ENCODE measurements around the gene DCANP1.

Gene DCANP1

DNA sequence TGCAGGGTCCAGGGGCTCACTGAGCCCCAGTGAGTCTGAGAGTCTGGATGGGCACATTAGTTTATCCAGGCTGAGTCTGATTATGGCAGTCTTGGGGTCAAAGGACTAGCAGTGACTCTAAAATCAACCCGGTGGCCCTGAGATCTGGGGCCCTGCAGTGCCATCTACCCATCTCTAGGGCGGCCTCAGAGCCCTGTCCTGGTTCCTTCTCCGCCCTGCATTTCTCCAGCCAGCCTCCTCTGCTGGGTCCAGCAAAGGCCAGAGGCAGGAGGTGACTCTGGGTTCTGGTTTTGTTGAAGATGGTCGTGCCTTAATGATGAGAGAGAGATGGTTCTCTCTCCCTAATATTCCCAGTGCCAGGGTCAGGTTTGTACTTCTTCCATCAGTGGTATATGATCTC, 15.0 kb downstream of the DCANP1 start:
- H3K79me2 ChIP-seq (ENCODE audit: insufficient read depth, low read length) = no peaks in the 10 kb centered on the region
- no peak overlapping the region for H3K4me3 ChIP-seq (ENCODE audit: low read length, poor library complexity, severe bottlenecking)
- no peaks in the 10 kb centered on the region for H3F3A ChIP-seq (ENCODE audit: low read depth)
- H4K20me1 ChIP-seq (ENCODE audit: insufficient read depth, low read length, poor library complexity, severe bottlenecking) = no peaks in the 10 kb centered on the region
- no peaks in the 10 kb centered on the region for H3K9me2 ChIP-seq (replicated peaks; ENCODE audit: low read depth, low read length)
- H3K27me3 ChIP-seq (ENCODE audit: insufficient read depth, low read length, poor library complexity, severe bottlenecking) = no peaks in the 10 kb centered on the region
- no peak overlapping the region for H2AFZ ChIP-seq (ENCODE audit: low read length)
- TF ChIP-seq EZH2phosphoT487 (IDR thresholded peaks at IDR 0.05; ENCODE audit: borderline replicate concordance) = no peak
- no peak overlapping the region for H3K9ac ChIP-seq (ENCODE audit: low read depth, low read length, poor library complexity, severe bottlenecking)
- no peak overlapping the region for H3K4me2 ChIP-seq (ENCODE audit: low read depth, low read length, poor library complexity, severe bottlenecking)
- H3K9me3 ChIP-seq (ENCODE audit: insufficient read depth, low read depth, low read length) = peaks cover 10% of the 10 kb centered on the region; the same call in 1 of the 2 replicates
- H3K4me1 ChIP-seq (ENCODE audit: insufficient read depth, low read length, poor library complexity, severe bottlenecking) = peaks cover 33% of the 10 kb centered on the region
- H3K36me3 ChIP-seq (ENCODE audit: insufficient read depth, low read length) = no peaks in the 10 kb centered on the region

DNA sequence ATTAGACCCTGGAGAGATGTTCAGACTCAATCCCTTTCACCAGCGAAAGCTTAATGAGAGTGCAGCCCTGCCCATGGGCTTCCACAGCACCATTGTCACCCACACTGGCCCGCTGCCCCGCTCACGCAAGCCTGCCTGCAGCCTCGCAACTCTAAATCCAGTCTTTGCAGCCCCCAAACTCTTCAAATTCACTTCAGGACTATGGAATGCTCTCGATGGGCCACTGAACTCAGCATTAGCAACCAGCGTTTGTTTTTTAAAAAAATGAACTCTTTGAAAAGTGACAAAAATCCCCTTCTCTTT, 17.1 kb downstream of the DCANP1 start:
- H3K4me3 ChIP-seq (ENCODE audit: low read length, poor library complexity, severe bottlenecking) = no peak overlapping the region
- H3K9me2 ChIP-seq (replicated peaks; ENCODE audit: low read depth, low read length) = no peaks in the 10 kb centered on the region
- H3K9me3 ChIP-seq (ENCODE audit: insufficient read depth, low read depth, low read length) = peaks cover 10% of the 10 kb centered on the region; the same call in 1 of the 2 replicates
- TF ChIP-seq, protein P1, sequence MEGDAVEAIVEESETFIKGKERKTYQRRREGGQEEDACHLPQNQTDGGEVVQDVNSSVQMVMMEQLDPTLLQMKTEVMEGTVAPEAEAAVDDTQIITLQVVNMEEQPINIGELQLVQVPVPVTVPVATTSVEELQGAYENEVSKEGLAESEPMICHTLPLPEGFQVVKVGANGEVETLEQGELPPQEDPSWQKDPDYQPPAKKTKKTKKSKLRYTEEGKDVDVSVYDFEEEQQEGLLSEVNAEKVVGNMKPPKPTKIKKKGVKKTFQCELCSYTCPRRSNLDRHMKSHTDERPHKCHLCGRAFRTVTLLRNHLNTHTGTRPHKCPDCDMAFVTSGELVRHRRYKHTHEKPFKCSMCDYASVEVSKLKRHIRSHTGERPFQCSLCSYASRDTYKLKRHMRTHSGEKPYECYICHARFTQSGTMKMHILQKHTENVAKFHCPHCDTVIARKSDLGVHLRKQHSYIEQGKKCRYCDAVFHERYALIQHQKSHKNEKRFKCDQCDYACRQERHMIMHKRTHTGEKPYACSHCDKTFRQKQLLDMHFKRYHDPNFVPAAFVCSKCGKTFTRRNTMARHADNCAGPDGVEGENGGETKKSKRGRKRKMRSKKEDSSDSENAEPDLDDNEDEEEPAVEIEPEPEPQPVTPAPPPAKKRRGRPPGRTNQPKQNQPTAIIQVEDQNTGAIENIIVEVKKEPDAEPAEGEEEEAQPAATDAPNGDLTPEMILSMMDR (conservative IDR thresholded peaks at IDR 0.05; ENCODE audit: low read length) = no peak
- no peak for TF ChIP-seq EZH2phosphoT487 (IDR thresholded peaks at IDR 0.05; ENCODE audit: borderline replicate concordance)
- H4K20me1 ChIP-seq (ENCODE audit: insufficient read depth, low read length, poor library complexity, severe bottlenecking) = no peaks in the 10 kb centered on the region
- no peaks in the 10 kb centered on the region for H3K27me3 ChIP-seq (ENCODE audit: insufficient read depth, low read length, poor library complexity, severe bottlenecking)
- no peaks in the 10 kb centered on the region for H3F3A ChIP-seq (ENCODE audit: low read depth)
- H2AFZ ChIP-seq (ENCODE audit: low read length) = no peak overlapping the region
- 0 out of 2 replicates have a peak, but pooled peaks cover 3% of the 10 kb centered on the region for H3K79me2 ChIP-seq (ENCODE audit: insufficient read depth, low read length)
- H3K4me2 ChIP-seq (ENCODE audit: low read depth, low read length, poor library complexity, severe bottlenecking) = no peak overlapping the region
- peaks cover 41% of the 10 kb centered on the region for H3K4me1 ChIP-seq (ENCODE audit: insufficient read depth, low read length, poor library complexity, severe bottlenecking)
- H3K9ac ChIP-seq (ENCODE audit: low read depth, low read length, poor library complexity, severe bottlenecking) = no peak overlapping the region
- H3K36me3 ChIP-seq (ENCODE audit: insufficient read depth, low read length) = no peaks in the 10 kb centered on the region

DNA sequence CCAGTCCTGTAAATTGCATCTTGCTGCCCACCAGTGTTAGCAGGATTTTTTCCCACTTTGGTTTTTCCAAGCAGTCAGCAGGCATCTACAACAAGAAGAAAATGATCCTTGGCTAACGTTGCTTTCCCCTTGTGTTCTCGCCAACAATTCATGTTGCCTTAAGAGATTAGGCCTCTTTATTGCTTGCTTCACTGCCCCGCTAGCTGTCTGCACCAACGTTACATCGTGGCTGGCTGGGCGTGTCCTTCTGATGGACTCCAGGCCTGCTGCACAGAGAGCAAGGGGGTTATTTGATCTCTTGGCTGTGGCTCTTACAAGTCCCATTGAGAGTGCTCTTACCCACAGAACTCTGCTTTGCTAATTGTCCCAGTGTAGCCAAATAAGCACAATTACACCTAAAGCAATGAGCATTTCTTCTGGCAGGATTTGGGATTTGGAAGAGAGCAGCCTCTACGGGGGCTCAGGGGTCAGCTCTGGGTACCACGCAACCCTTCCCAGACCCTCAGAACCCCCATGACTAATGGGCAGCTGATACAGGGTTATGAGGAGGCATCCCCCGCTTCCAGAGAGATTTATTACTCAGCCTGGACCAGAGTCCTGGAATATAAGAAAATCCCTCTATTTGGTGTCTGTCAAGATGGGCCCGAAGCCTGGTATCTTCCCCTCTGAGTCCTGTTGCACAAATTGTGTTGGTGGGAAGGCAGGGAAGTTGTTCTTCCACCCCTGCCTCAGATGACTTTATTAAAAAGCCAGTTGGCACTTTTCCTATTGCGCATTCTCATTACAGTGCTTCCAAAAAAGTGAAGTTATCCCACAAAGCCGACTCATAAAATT, 17.6 kb downstream of the DCANP1 start:
- Histone ChIP-seq H3K4me1 (ENCODE audit: insufficient read depth, low read length, poor library complexity, severe bottlenecking) (peaks cover 41% of the 10 kb centered on the region), H3K4me2 (ENCODE audit: low read depth, low read length, poor library complexity, severe bottlenecking) (no peak overlapping the region), H2AFZ (ENCODE audit: low read length) (no peak overlapping the region)

More for the DNA sequence above, 17.6 kb downstream of the DCANP1 start:
- Histone ChIP-seq H3K9me2 (replicated peaks; ENCODE audit: low read depth, low read length) (no peaks in the 10 kb centered on the region), H3K9ac (ENCODE audit: low read depth, low read length, poor library complexity, severe bottlenecking) (no peak overlapping the region), H3K4me3 (ENCODE audit: low read length, poor library complexity, severe bottlenecking) (no peak overlapping the region), H4K20me1 (ENCODE audit: insufficient read depth, low read length, poor library complexity, severe bottlenecking) (no peaks in the 10 kb centered on the region), H3K79me2 (ENCODE audit: insufficient read depth, low read length) (peaks cover 8% of the 10 kb centered on the region), H3K27me3 (ENCODE audit: insufficient read depth, low read length, poor library complexity, severe bottlenecking) (no peaks in the 10 kb centered on the region), H3K9me3 (ENCODE audit: insufficient read depth, low read depth, low read length) (peaks cover 10% of the 10 kb centered on the region; the same call in 1 of the 2 replicates), H3K36me3 (ENCODE audit: insufficient read depth, low read length) (no peaks in the 10 kb centered on the region), H3F3A (ENCODE audit: low read depth) (no peaks in the 10 kb centered on the region)
- TF ChIP-seq EZH2phosphoT487 (IDR thresholded peaks at IDR 0.05; ENCODE audit: borderline replicate concordance) = no peak
- TF ChIP-seq, protein P1 (conservative IDR thresholded peaks at IDR 0.05; ENCODE audit: low read length) = no peak

Measured in Loucy (cell line).